ENCODE results near the gene MRPL12.

The MRPL12 gene

GRCh38 chr17:81703747-81704654 is 834 bp downstream of the MRPL12 start:
- peak; percentile 3 for DNase-seq

- no peak for DNase-seq
Measured at GRCh38 chr17:81705518-81706231, 2.5 kb downstream of the MRPL12 start.

GRCh38 chr17:81706232-81706611 is 3.1 kb downstream of the MRPL12 start:
- no peak for DNase-seq

- DNase-seq: no peak
Measured at GRCh38 chr17:81706757-81707624, 3.8 kb downstream of the MRPL12 start.

GRCh38 chr17:81707725-81708646 is 4.8 kb downstream of the MRPL12 start:
- no peak for DNase-seq

GRCh38 chr17:81708739-81709185 is 5.6 kb downstream of the MRPL12 start:
- no peak for DNase-seq

GRCh38 chr17:81710514-81711308 is 7.5 kb downstream of the MRPL12 start:
- peak; percentile 27 for DNase-seq

- DNase-seq: peak; percentile 68
Measured at GRCh38 chr17:81711814-81712467, 8.8 kb downstream of the MRPL12 start, which contains the start of gene SLC25A10. Gene SLC25A10 (plus strand): TSS chr17:81712284. CDS start chr17:81712427, 143 bp downstream.

GRCh38 chr17:81712468-81713003 is 9.4 kb downstream of the MRPL12 start:
- DNase-seq: no peak

GRCh38 chr17:81713004-81713555 is 9.9 kb downstream of the MRPL12 start:
- no peak for DNase-seq

- no peak for DNase-seq
Measured at GRCh38 chr17:81713556-81714411, 10.6 kb downstream of the MRPL12 start.

GRCh38 chr17:81714412-81715106 is 11.4 kb downstream of the MRPL12 start:
- no peak for DNase-seq

GRCh38 chr17:81715107-81715871 is 12.1 kb downstream of the MRPL12 start:
- DNase-seq: no peak

- DNase-seq: no peak
Measured at GRCh38 chr17:81715872-81716673, 12.9 kb downstream of the MRPL12 start.

- DNase-seq: no peak
Measured at GRCh38 chr17:81716674-81716996, 13.5 kb downstream of the MRPL12 start.

GRCh38 chr17:81717049-81717765 is 14.0 kb downstream of the MRPL12 start:
- no peak for DNase-seq

All from NCI-H1092 treated with DMSO at 0.1 percent for 48 hours (cell line).